ENCODE data around the gene ZNF438.

ZNF438 gene

GRCh38 chr10:30939643-30940251 is 91.9 kb downstream of the ZNF438 start:
- no peaks in the 10 kb centered on the region for H3K4me1 ChIP-seq (ENCODE audit: insufficient read depth, low read length)
- no peaks in the 10 kb centered on the region for H4K20me1 ChIP-seq (ENCODE audit: insufficient read depth, low read length)
- no peaks in the 10 kb centered on the region for H3K27me3 ChIP-seq (ENCODE audit: insufficient read depth, low read length, poor library complexity)
- DNase-seq (no peak), ATAC-seq (ENCODE audit: insufficient read depth, low read depth) (no peak)
- no peak overlapping the region for H3K27ac ChIP-seq (ENCODE audit: low read length)
- TF ChIP-seq CTCF (IDR thresholded peaks at IDR 0.05; ENCODE audit: borderline replicate concordance, extremely low read depth, low read length, poor library complexity, severe bottlenecking) (no peak), EZH2 (IDR thresholded peaks at IDR 0.05; ENCODE audit: borderline replicate concordance, low read depth, low read length, severe bottlenecking) (no peak)
- peaks cover 3% of the 10 kb centered on the region; the same call in 1 of the 2 replicates for H3K36me3 ChIP-seq (ENCODE audit: insufficient read depth, low read length)
- H3K4me2 ChIP-seq (ENCODE audit: insufficient read depth, low read length) = no peak overlapping the region
- H3K9ac ChIP-seq (ENCODE audit: low read depth, low read length) = no peak overlapping the region
- no peak overlapping the region for H3K4me3 ChIP-seq (ENCODE audit: low read depth in 1 of 2, low read length in 2 of 2)
- no peak overlapping the region for H2AFZ ChIP-seq (ENCODE audit: low read depth, low read length)
- no peaks in the 10 kb centered on the region for H3K9me3 ChIP-seq (ENCODE audit: insufficient read depth, low read length, severe bottlenecking)
- H3K79me2 ChIP-seq (ENCODE audit: insufficient read depth, low read length) = no peaks in the 10 kb centered on the region

GRCh38 chr10:30935078-30935477 is 96.6 kb downstream of the ZNF438 start:
- Histone ChIP-seq H3K27me3 (ENCODE audit: insufficient read depth, low read length, poor library complexity) (no peaks in the 10 kb centered on the region), H3K4me3 (ENCODE audit: low read depth in 1 of 2, low read length in 2 of 2) (no peak overlapping the region), H3K79me2 (ENCODE audit: insufficient read depth, low read length) (no peaks in the 10 kb centered on the region), H3K9me3 (ENCODE audit: insufficient read depth, low read length, severe bottlenecking) (no peaks in the 10 kb centered on the region), H3K4me2 (ENCODE audit: insufficient read depth, low read length) (no peak overlapping the region), H2AFZ (ENCODE audit: low read depth, low read length) (no peak overlapping the region), H3K4me1 (ENCODE audit: insufficient read depth, low read length) (no peaks in the 10 kb centered on the region), H3K9ac (ENCODE audit: low read depth, low read length) (no peak overlapping the region), H3K27ac (ENCODE audit: low read length) (no peak overlapping the region), H4K20me1 (ENCODE audit: insufficient read depth, low read length) (no peaks in the 10 kb centered on the region), H3K36me3 (ENCODE audit: insufficient read depth, low read length) (peaks cover 3% of the 10 kb centered on the region; the same call in 1 of the 2 replicates)
- DNase-seq (no peak), ATAC-seq (ENCODE audit: insufficient read depth, low read depth) (no peak)
- TF ChIP-seq CTCF (IDR thresholded peaks at IDR 0.05; ENCODE audit: borderline replicate concordance, extremely low read depth, low read length, poor library complexity, severe bottlenecking) (no peak), EZH2 (IDR thresholded peaks at IDR 0.05; ENCODE audit: borderline replicate concordance, low read depth, low read length, severe bottlenecking) (no peak)

- Histone ChIP-seq H3K36me3 (ENCODE audit: insufficient read depth, low read length) (no peaks in the 10 kb centered on the region), H3K4me2 (ENCODE audit: insufficient read depth, low read length) (no peak overlapping the region), H3K4me1 (ENCODE audit: insufficient read depth, low read length) (peaks cover 14% of the 10 kb centered on the region), H3K9ac (ENCODE audit: low read depth, low read length) (no peak overlapping the region), H3K79me2 (ENCODE audit: insufficient read depth, low read length) (no peaks in the 10 kb centered on the region), H3K9me3 (ENCODE audit: insufficient read depth, low read length, severe bottlenecking) (no peaks in the 10 kb centered on the region), H3K4me3 (ENCODE audit: low read depth in 1 of 2, low read length in 2 of 2) (no peak overlapping the region), H2AFZ (ENCODE audit: low read depth, low read length) (no peak overlapping the region), H3K27ac (ENCODE audit: low read length) (no peak overlapping the region), H4K20me1 (ENCODE audit: insufficient read depth, low read length) (no peaks in the 10 kb centered on the region), H3K27me3 (ENCODE audit: insufficient read depth, low read length, poor library complexity) (no peaks in the 10 kb centered on the region)
- ATAC-seq (ENCODE audit: insufficient read depth, low read depth) (no peak), DNase-seq (no peak)
- TF ChIP-seq EZH2 (IDR thresholded peaks at IDR 0.05; ENCODE audit: borderline replicate concordance, low read depth, low read length, severe bottlenecking) = no peak
- no peak for TF ChIP-seq CTCF (IDR thresholded peaks at IDR 0.05; ENCODE audit: borderline replicate concordance, extremely low read depth, low read length, poor library complexity, severe bottlenecking)
Observed at GRCh38 chr10:30931094-30931493, 100.6 kb downstream of the ZNF438 start.
